Fibroblast of lung (primary cell): ENCODE data around the gene TSPAN9.

ENCODE experiments used
- CTCF ChIP-seq, 2 donors: IDR thresholded peaks in 1 of 2; conservative IDR thresholded peaks in 1 of 2; 1 replicate in 1 of 2; 2 replicates in 1 of 2; pipeline ENCODE4 v1.5.1; 2011 to 2012; ENCODE audit warnings: low read length in 2 of 2, control low read depth in 1 of 2, inconsistent platforms in 1 of 2, low read depth in 1 of 2, mild to moderate bottlenecking in 1 of 2
- EZH2 ChIP-seq: IDR thresholded peaks from 2 replicates; pipeline ENCODE4 v1.5.1; 2012; ENCODE audit warnings: low read length, control low read depth, mild to moderate bottlenecking; ENCODE audit errors: missing control alignments

GRCh38 chr12:3077572-3078081 lies 448 bp downstream of the TSPAN9 start:
- no peak for TF ChIP-seq CTCF (conservative IDR thresholded peaks at IDR 0.05 in 1 of 2, IDR thresholded peaks at IDR 0.05 in 1 of 2; ENCODE audit: low read depth in 1 of 2, low read length in 2 of 2)
- no peak for TF ChIP-seq EZH2
